Jurkat, Clone E6-1 (cell line): ENCODE data around the gene ZFYVE21.

Experiments used
- DNase-seq: peaks from one replicate; pipeline ENCODE4 v3.0.0-alpha.2; 2011; ENCODE audit warnings: low read depth, low spot score
- H3K4me3 ChIP-seq: 2 replicates; pipeline ENCODE4 v1.5.1; 2011; ENCODE audit warnings: mild to moderate bottlenecking, low read length, control low read depth, moderate library complexity

Gene ZFYVE21

DNA sequence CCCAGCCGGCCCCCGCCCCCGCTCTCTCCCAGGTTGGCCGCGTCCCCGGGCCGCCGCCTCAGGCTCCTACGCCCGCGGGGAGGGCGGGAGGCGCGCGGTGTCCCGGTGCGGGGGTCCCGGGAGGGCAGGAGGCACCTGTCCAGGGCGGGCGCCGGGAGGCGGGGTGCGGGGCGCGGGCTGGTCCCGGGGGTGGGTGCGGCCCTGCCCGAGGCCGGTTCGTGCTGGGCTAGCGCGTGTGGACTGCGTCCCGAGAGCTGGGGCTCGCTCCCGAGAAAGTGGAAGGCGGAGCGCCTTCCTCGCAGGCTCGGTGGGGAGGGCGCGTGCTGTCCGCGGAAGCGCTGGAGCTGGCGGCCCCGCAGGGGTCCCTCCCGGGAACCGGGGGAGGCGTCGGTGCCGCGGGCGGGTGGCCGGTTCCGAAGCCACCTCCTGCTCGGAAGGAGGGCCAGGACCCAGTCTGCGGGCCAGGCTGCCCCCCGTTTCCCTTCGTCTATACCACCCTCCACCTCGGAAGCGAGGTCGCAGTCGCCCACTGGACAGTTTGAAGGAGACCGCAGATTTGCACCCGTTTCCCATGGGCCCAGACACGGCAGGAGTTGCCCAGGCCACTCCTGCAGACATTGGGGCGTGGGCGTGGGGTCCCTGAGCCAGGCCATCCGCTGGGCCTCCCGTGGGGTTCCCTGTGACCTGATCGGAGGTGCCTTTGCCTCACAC is 636 bp downstream of the ZFYVE21 start:
- peak overlapping the region; percentile 70 for H3K4me3 ChIP-seq
- DNase-seq = no peak

DNA sequence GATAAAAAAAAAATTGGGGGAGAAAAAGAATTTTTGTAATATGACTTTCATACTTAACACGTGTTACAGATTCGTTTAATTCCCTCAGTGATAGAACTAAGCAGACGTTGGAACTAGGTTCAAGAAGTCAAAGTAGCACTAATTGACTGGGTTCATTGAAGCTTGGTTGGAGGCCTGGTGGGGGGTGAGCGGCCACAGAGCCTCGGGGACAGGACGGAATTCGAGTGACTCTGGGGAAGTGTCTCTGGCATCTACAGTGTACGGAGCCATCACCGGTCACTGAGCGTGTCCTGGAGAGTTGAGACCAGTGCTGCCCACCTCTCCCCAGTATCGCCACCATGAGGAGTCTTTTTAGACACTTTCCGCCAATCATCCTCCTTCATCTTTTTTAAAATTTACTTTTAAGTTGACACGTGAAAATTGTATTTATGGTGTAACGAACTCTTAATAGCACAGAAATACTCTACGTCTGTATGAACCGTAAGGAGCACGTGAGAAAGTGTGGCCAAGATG is 1.3 kb downstream of the ZFYVE21 start:
- no peak for DNase-seq
- peak overlapping the region; percentile 70 for H3K4me3 ChIP-seq

DNA sequence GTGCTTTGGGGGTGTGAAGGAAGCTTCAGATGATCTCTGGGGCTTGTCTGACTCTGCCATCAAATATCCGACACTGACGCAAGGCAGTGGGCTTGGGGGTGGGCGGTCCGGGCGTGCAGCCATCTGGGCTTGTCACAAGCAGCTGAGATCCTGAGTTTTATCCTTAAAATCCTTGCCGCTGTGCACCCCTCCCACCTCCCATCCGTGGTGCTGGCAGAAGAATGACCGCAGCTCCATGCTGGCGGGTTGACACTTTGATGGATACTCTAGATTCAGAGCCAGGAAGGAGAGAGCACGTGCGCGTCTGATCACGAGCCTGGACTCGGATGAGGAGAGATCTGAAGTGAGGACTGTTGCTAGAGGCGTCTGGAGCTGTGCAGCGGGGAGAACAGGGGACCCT is 3.0 kb downstream of the ZFYVE21 start:
- DNase-seq = no peak
- H3K4me3 ChIP-seq = no peak overlapping the region

DNA sequence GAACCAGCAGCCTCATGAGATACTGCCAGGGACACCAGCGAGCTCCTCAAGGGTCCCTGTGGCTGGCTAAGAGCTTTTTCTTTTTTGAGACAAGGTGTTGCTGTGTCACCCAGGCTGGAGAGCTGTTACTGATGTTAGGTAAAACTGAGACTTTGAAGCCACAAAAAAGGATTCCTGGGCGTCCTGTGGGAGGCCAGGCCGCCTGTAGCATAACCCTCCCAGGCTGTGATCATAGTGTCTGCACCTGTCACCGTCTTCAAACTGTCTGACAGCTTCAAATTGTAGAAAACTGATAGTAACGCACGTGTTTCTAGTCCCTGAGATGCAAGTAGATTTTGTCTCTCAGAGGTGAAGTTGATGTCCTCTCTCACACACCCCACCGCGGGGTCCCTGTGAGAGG is 4.1 kb downstream of the ZFYVE21 start:
- DNase-seq = peak; percentile 97
- peak overlapping the region; percentile 26; the same call in 1 of the 2 replicates for H3K4me3 ChIP-seq

DNA sequence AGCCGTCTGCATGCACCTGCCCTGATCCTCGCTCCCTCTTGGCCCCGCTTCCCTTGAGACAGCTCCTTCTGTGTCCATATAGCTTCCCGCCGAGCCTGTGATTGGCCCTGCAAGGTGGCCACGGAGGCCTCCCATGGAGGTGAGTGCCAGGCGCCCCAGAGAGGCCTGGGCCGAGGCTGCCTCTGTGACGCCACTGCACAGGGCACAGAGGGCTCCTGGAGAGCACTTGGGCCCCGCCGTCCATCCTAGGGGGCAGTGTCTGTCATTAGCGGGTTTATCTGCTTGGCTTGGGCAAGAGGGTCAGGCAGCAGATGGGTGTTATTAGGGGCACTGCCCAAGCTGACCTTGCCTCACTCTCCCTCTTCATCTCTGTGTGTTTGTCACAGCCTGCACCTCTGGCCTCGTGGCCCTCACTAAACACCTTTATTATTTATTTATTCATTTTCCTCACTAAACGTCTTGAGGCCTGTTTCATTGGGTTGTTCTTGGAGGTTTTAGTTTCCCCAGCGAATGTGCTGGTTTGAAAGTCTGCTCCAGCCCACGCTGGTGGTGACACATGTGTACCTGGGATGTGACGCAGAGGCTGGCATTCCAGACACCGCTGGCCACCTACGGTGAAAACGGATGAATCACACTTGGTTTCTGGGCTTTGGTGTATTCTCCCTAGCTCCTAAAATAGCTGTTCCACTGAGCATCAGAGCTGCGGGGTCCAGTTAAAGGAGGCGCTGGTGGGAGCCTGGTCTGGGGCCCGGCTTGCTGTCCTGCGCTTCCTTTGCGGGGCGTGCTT is 5.9 kb downstream of the ZFYVE21 start:
- no peak for DNase-seq

DNA sequence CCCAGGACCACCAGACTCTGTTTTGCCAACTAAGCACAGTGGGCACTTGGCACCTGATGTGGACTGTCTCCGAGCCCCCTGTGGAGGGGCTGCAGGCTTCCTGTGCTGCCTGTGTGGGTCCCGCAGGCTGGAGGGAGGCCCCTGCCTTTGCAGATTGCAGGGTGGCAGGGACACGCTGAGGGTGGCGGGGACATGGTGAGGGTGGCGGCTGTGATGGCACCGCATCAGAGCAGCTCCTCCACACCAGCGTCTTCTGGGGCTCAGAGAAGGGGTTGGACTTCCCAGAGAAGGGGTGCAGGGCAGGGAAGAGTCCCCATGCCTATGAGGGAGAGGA is 8.1 kb downstream of the ZFYVE21 start:
- no peak for DNase-seq
- H3K4me3 ChIP-seq = no peak overlapping the region

More for the DNA sequence above, 5.9 kb downstream of the ZFYVE21 start:
- H3K4me3 ChIP-seq = no peak overlapping the region

DNA sequence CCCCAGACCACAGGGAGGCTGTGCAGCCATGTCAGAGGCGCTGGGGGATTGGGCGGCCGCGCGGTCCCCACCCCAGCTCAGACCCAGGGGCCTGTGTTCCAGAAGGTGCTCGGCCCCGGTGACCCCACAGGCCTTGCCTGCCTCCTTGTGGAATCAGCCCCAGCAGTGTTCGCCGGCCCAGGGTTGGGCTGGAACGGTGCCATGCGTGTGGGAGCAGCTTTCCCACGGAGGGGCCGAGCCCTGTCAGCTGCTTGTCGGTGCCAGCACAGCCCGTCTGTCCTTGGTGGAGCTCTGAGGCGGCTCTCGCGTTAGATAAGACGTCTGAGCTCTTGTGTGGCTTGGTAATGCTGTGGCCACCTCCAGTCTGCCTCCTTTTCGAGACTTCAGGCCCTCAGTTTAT is 8.5 kb downstream of the ZFYVE21 start:
- DNase-seq = no peak
- no peak overlapping the region for H3K4me3 ChIP-seq

DNA sequence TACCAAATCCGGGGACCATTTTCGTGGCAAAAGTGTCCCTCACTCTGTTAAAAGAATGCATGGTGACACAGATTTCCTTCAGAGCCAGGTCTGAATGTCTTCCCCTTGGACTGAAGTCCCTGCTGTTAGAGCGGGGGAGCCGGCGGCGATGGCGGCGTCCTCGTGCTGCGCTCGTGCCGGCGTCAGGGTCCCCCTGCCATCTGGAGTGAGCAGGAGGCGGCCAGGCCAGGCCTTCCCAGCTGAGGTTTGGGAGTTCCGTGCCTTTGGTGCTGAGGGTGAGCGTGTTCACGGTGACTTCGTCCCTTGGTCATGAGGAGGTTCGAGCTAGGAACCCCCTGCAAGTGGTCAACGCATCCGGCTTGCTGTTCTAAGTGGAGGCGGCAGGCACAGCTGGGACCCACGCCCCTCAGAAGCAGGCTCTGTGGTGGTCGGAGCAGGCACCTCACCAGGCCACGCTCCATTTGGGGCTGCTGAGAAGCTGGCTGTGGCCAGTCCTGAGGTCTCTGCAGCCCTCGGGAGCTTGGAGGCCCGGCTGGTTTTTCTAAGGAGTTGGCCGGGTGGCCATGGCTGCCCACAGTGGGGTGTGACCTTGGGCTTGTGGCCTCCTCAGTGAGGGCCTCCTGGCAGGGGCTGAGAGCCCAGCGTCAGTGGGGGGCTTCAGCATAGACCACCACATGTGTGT is 9.5 kb downstream of the ZFYVE21 start:
- H3K4me3 ChIP-seq = no peak overlapping the region
- DNase-seq = no peak

DNA sequence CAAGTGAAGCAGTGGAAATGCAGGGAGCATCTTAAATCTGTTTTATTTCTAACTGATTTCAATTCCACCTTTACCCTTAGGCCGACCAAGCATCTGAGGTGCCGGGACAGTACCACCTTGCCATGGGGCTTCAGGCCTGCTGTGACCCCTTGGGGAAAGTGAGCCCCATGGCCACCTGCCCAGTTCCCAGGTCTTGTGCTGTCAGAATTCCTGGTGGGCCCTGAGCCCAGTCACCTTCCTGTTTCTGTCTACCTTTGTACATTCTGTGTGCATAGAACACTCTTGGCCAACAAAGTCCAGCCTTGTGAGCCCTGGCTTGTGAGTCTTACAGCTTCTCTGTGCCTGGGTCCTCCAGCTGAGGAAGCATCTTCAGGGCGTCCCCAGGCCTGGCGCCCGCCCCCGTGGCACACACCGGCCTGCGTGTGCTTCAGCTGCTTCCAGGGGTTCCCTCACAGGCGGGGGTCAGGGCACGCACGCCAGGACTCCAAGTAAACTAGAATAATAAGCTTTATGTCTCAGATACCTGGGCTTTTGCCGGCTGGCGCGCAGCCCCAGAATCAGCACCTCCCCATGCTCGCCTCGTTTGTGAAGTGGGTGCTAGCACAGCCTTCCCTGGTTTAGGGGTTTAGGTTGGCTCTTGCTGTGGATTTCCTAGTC is 10.3 kb downstream of the ZFYVE21 start:
- H3K4me3 ChIP-seq = no peak overlapping the region
- DNase-seq = no peak

DNA sequence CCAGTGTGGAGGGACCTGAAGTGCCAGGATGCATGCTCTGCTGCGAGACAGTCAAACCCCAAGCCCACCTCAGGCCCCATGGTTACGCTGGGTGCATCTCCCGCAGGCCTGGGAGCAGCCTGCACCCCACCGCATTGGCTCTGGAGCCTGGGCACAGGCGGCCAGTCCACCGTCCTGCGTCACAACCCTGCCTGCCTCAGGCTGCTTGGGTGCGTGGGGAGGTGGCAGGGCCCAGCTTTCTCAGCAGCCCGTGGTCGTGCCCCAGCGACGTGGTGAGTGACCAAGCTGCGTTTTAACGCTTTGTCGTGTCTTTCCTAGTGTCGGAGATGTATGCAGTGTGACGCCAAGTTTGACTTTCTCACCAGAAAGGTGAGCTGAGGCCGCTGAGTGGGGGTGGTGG is 10.9 kb downstream of the ZFYVE21 start:
- H3K4me3 ChIP-seq = no peak overlapping the region
- no peak for DNase-seq

DNA sequence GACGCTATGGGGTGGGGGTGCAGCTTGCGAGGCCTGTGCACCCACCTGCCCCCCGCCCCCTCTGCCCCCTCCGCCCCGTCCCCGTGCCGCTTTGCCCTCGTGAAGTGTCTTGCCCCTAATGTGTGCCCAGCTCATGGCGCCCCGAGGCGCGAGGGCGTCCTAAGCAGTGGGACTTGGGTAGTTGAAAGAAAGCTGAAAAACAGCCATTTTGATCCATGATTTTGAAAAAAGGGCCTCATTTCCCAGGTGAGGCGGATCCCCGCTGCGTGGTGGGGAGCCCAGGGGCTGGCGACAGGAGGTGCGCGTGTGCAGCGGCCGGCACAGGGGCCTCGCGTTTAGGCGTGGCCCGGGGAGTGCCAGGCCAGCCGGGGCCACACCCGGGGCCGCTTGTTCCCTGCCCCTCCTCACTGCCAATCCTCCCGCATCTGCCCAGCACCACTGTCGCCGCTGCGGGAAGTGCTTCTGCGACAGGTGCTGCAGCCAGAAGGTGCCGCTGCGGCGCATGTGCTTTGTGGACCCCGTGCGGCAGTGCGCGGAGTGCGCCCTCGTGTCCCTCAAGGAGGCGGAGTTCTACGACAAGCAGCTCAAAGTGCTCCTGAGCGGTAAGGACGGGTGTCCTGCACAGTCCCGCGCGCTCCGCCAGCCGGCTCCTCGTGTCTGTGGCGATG is 11.8 kb downstream of the ZFYVE21 start:
- H3K4me3 ChIP-seq = no peak overlapping the region
- no peak for DNase-seq

DNA sequence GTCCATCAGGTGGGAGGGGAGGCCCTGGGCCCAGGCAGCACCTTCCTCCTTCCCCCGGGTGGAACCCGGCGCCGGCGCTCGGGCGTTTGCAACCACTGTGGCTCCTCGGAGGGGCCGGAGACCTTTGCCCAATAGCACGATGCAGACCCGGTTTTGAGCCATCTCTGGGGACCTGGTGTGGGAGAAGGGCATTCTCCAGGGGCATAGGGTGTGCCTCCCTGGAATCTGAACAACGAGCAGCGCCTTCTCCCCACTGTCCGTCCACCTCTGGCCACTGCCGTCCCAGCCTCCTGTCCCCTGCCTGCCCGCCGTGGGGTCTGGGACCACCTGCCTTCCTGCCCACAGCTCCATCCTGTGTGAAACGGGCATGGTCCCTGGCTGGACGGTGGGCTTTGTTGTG is 12.5 kb downstream of the ZFYVE21 start:
- no peak for DNase-seq
- no peak overlapping the region for H3K4me3 ChIP-seq

DNA sequence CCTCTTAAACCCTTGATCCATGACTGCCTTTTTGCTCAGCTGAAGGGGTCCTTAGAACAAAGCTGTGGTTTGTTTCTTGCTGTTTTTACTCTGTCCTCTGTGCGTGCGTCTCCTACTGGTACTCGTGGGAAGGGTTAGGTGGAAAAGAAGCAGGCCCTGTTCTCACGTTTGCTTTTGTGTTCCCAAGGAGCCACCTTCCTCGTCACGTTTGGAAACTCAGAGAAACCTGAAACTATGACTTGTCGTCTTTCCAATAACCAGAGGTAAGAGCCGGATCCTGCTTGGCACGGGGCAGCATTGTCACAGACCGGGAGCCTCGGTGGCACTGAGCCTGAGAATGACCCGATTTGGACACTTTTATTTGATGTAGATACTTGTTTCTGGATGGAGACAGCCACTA is 13.1 kb downstream of the ZFYVE21 start:
- DNase-seq = no peak
- no peak overlapping the region; the same call in 1 of the 2 replicates for H3K4me3 ChIP-seq

DNA sequence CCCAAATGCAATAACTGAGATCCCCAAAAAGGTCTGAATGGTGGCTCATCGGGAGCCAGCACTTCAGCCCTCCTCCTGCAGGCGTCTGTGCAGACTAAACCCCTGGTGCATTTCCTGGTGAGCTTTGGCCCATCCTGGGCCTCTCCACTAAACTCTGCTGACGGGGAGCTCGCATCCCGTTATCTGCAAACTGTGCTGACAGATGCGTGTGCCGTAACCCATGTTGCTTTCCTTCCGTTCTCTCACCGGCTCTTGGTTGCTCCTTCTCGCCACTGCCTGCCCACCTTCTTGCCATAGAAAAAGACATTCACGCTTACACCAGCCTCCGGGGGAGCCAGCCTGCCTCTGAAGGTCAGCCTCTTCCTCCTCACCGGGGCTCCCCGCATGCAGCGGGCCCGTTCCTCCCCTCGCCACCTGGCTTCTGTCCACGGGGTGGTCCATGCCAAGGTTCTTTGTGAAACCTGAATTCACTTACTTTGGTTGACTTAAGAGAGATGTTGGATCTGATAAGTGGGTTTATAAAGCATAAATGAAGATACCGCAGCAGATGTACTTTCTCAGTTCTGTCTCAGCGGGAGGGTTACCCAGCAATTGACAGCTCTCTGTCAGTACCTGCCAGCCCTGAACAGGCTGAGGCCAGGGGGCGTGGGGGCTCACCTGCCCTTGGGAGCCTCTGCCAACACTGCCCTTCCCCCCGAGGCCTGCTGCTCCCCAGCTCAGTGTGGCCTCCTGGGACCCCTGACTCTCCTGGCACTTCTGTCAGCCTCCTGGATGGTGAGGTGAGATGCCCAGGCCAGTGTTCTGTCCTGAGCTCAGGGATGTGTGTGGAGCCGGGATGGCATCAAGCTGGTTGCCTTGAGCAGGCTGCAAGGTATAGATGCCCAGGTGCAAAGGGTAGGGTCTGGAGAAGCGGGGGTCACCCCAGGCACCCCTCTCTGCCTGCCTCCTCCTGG is 14.2 kb downstream of the ZFYVE21 start:
- peak overlapping the region; percentile 15 for H3K4me3 ChIP-seq
- peak; percentile 83 for DNase-seq

DNA sequence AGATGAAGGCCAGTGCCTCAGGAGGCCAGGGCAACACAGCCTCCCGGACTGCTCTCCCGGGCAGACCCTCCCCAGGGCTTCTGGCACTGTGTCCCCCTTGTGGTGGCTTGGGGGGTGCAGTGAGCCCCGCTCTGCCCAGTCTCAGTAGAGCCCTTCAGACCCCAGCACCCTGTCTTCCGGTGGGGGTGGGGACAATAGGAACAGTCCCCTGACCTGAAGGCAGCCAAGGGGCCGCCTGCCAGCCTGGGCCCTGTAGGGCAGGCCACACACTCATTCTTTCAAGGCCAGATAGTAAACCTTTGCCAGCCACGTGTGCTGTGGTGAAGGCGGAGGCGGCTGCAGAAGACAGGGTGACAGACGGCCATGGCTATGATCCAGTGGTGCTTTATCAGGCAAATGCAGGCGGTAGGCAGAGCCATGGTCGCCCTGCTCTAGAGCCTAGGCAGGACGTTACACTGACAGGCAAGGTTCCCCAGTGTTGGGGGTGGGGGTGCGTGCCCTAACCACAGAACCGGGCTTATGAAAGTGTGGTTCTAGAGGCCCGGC is 15.0 kb downstream of the ZFYVE21 start:
- H3K4me3 ChIP-seq = no peak overlapping the region
- no peak for DNase-seq

DNA sequence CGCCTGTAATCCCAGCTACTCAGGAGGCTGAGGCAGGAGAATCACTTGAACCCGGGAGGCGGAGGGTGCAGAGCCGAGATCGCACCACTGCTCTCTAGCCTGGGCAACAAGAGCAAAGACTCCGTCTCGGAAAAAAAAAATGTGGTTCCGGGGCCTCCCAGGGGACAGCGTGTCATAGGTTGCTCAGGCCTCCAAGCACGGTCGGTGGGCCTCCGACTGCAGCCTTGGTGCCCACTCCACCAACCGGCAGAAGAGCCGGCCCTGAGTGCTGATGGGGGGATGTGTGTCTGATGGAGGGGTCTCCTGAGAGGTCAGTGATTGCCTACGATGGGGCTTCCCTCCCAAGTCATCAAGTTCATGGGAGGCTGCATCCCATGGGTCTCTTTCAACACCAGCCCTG is 15.9 kb downstream of the ZFYVE21 start:
- no peak for DNase-seq

DNA sequence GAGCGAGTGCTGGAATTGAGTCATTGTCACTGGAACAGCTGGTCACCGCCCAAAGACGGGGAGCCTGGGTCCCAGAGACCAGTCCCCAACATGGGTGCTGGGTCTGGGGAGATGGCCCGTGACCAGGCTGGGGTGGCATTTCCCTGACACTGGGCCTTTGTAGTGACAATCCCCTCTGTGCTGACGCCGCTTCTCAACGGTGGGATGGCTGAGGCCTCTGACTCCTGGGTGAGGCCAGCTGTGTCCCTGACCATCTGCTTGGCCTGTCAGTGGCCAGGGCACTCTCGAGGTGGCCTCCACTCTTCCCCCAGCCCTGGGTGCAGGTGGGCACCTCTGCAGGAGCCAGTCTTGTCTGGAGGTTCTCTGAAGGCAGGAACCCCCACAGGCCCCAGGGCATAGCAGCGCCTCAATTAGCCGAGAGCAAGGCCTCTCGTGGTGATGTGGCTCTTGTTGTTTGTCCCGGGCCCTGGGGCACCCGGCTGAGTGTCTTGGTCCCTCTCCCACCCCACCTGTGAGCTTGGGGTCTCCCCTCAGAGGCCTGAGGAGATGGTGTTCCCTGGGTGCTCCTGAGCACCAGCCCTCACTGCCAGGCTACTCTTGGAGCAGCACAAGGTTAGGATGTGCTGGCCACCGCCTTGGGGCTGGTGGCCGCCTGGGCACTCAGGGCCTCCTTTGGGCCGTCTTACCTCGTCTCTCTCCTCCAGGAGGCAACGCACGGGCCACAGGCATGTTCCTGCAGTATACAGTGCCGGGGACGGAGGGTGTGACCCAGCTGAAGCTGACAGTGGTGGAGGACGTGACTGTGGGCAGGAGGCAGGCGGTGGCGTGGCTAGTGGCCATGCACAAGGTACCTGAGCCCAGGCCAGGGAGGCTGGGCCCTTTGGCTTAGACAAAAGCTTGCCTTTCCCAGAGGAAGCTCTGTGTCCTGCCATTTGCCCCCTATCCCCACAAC is 16.6 kb downstream of the ZFYVE21 start:
- DNase-seq = no peak
- no peak overlapping the region for H3K4me3 ChIP-seq

More for the DNA sequence above, 15.9 kb downstream of the ZFYVE21 start:
- H3K4me3 ChIP-seq = no peak overlapping the region
